ENCODE results near the gene ERC1.

Gene ERC1

DNA sequence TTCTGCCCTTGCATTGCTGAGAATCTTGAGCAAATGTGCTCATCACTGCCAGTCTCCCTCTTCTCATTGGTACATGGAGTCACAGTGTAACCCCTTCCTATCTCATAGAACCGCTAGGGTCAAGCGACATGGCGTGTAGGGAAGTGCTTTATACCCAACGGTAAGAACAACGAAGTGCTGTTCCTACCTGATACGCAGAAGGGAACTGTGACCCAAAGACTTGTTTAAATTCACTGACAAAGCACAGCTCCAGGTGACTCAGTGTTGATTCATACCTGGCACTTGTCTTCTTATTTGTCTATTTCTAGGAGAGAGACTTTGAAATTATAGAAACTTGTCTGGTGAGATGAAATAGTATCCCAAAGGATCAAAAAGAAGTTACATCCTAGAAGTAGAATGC, 549.7 kb downstream of the ERC1 start:
- ATAC-seq = no peak

DNA sequence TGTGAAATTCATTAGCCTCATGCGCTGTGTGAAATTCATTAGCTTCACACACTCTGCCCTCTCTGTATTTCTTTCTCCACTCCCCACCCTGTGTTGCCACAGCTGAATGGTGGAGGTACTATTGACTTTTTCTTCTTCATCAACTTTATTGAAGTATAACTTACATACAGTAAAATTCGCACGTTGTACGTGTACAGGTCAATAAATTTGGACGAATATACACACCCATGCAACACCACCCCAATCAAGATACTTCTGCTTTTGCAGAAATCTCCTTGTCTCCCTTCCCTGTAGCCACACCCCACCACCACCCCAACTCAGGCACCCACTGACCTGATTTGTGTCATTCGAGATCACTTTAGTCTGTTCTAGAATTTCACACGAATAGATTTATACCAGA, 551.6 kb downstream of the ERC1 start:
- DNase-seq (no peak), ATAC-seq (no peak)

More for the DNA sequence above, 549.7 kb downstream of the ERC1 start:
- DNase-seq = no peak

DNA sequence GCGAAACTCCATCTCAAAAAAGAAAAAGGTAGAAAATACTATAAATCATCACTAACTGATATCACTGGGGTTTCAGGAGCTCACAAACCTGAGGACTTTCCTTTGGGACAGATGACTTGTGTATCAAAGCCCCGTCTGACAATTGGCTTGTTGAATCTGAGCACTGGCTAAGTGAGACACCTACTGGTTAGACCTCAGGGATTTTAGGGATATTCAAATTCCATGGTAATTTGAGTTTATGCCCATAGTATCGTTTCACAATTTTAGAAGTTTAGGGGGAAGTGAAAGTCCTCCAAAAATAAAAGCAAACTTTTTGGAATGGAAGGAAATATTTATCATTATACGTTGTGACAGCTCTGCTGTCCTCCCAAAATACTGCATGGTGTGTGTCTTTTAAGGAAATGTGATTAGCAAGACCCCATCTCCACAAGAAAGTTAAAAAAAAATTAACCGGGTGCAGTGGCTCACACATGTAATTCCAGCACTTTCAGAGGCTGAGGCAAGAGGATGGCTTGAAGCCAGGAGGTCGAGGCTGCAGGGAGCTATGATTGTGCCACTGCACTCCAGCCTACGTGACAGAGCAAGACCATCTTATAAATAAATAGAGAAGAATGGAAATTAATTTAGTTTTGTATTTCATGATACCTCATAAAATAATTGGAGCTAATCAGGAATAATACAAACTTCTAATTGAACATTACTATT, 554.1 kb downstream of the ERC1 start:
- ATAC-seq = no peak
- DNase-seq = no peak
